IMR-90 (cell line): ENCODE results near the gene LDB2. TPM values are rescaled to one million over a fixed set of nuclear protein-coding genes. Genes with fewer than 3 reads are reported as not detected.

Source experiments
- ATAC-seq: fragments of 200-7000 bp; cut with Tn5 transposase; 2 replicates; pipeline ENCODE4 v1.9.1; 2020; ENCODE audit warnings: low read depth, mild to moderate bottlenecking, moderate library complexity
- BruUV-seq: library from RNA; stranded (reverse); fragments of 400-500 nt; replicated peaks from 2 replicates; lab custom pipeline; 2021; lab: Mats Ljungman, UMichigan
- CTCF ChIA-PET: fragments of 300-600 bp; formaldehyde crosslinking; extraction: SDS; loops from one replicate; lab custom pipeline; 2021; ENCODE audit warnings: antibody characterized with exemption; lab: Yijun Ruan, JAX
- POLR2A ChIA-PET: fragments of 300-600 bp; sonication (Branson Sonifier 250); formaldehyde crosslinking; loops from one replicate; lab custom pipeline; 2022; ENCODE audit warnings: antibody characterized with exemption; ENCODE audit not compliant: unreplicated experiment; lab: Charles Lee
- DNase-seq: peaks from one replicate; pipeline ENCODE4 v3.0.0; 2013
- H2AFZ ChIP-seq: replicated peaks from 2 replicates; pipeline ENCODE3; 2013; ENCODE audit warnings: low read length, mild to moderate bottlenecking; ENCODE audit not compliant: poor library complexity
- H2AK5ac ChIP-seq: 2 replicates; pipeline ENCODE4 v1.6.1; 2013; ENCODE audit warnings: low read depth, low read length, inconsistent platforms
- H2AK9ac ChIP-seq: replicated peaks from 2 replicates; pipeline ENCODE3; 2013; ENCODE audit warnings: mild to moderate bottlenecking, low read depth, low read length, moderate library complexity; ENCODE audit not compliant: poor library complexity
- H2BK120ac ChIP-seq: 2 replicates; pipeline ENCODE4 v1.6.1; 2013; ENCODE audit warnings: low read depth, low read length, inconsistent platforms
- H2BK15ac ChIP-seq: 3 replicates; pipeline ENCODE4 v1.6.1; 2013; ENCODE audit warnings: low read depth, low read length, inconsistent platforms
- H2BK20ac ChIP-seq: 2 replicates; pipeline ENCODE4 v1.6.1; 2013; ENCODE audit warnings: low read depth, mild to moderate bottlenecking, inconsistent platforms, low read length, moderate library complexity
- H2BK5ac ChIP-seq: 2 replicates; pipeline ENCODE4 v1.6.1; 2013; ENCODE audit warnings: mild to moderate bottlenecking, low read depth, low read length, inconsistent platforms; ENCODE audit not compliant: poor library complexity, severe bottlenecking
- H3K14ac ChIP-seq: replicated peaks from 2 replicates; pipeline ENCODE4 v1.6.1; 2013; ENCODE audit warnings: low read depth, low read length, inconsistent platforms
- H3K18ac ChIP-seq: 2 replicates; pipeline ENCODE4 v1.6.1; 2013; ENCODE audit warnings: low read depth, low read length, control low read depth
- H3K23ac ChIP-seq: 2 replicates; pipeline ENCODE4 v1.6.1; 2013; ENCODE audit warnings: low read depth, low read length, inconsistent platforms
- H3K27ac ChIP-seq: 2 replicates; pipeline ENCODE4 v1.5.1; 2013; ENCODE audit warnings: mild to moderate bottlenecking, control low read depth, low read length; ENCODE audit not compliant: insufficient read depth
- H3K27me3 ChIP-seq: 2 replicates; pipeline ENCODE4 v1.6.1; 2013; ENCODE audit warnings: low read length; ENCODE audit not compliant: control insufficient read depth, insufficient read depth
- H3K36me3 ChIP-seq: 2 replicates; pipeline ENCODE4 v1.6.1; 2013; ENCODE audit warnings: low read length, mixed read lengths; ENCODE audit not compliant: control insufficient read depth, insufficient read depth
- H3K4ac ChIP-seq: 2 replicates; pipeline ENCODE4 v1.6.1; 2013; ENCODE audit warnings: low read depth, low read length, inconsistent platforms
- H3K4me1 ChIP-seq: 2 replicates; pipeline ENCODE4 v1.6.1; 2013; ENCODE audit warnings: low read length, mixed read lengths; ENCODE audit not compliant: control insufficient read depth, insufficient read depth
- H3K4me2 ChIP-seq: 2 replicates; pipeline ENCODE4 v1.6.1; 2013; ENCODE audit warnings: low read depth, mild to moderate bottlenecking, control low read depth, low read length, moderate library complexity
- H3K4me3 ChIP-seq: 2 replicates; pipeline ENCODE4 v1.5.1; 2013; ENCODE audit warnings: low read depth, mild to moderate bottlenecking, control low read depth, low read length, moderate library complexity; ENCODE audit not compliant: insufficient read depth
- H3K56ac ChIP-seq: 2 replicates; pipeline ENCODE4 v1.6.1; 2013; ENCODE audit warnings: low read length, inconsistent platforms; ENCODE audit not compliant: insufficient read depth; ENCODE audit errors: extremely low read depth
- H3K79me1 ChIP-seq, 2 experiments: 2 replicates each; pipeline ENCODE4 v1.6.1; 2013; ENCODE audit warnings: low read length in 2 of 2, inconsistent platforms in 1 of 2, low read depth in 1 of 2
- H3K9ac ChIP-seq: 2 replicates; pipeline ENCODE4 v1.6.1; 2013; ENCODE audit warnings: low read depth, low read length, control low read depth
- H3K9me1 ChIP-seq: 2 replicates; pipeline ENCODE4 v1.6.1; 2013; ENCODE audit warnings: low read length, inconsistent platforms; ENCODE audit not compliant: insufficient read depth
- H3K9me3 ChIP-seq: 2 replicates; pipeline ENCODE4 v1.6.1; 2013; ENCODE audit warnings: low read length; ENCODE audit not compliant: control insufficient read depth, insufficient read depth
- H4K20me1 ChIP-seq: 2 replicates; pipeline ENCODE4 v1.6.1; 2013; ENCODE audit warnings: low read length, inconsistent platforms; ENCODE audit not compliant: insufficient read depth
- H4K5ac ChIP-seq: 2 replicates; pipeline ENCODE4 v1.6.1; 2013; ENCODE audit warnings: mild to moderate bottlenecking, low read depth, low read length, control low read depth
- H4K8ac ChIP-seq, 2 experiments: 2 replicates each; pipeline ENCODE4 v1.6.1; 2013; ENCODE audit warnings: low read depth in 2 of 2, low read length in 2 of 2, control low read depth in 1 of 2, inconsistent platforms in 1 of 2
- H4K91ac ChIP-seq: 2 replicates; pipeline ENCODE4 v1.6.1; 2013; ENCODE audit warnings: low read depth, low read length, inconsistent platforms; ENCODE audit not compliant: insufficient read depth
- BHLHE40 ChIP-seq: fragments of 150-350 bp; IDR thresholded peaks from 2 replicates; pipeline ENCODE4 v1.6.1; 2016; ENCODE audit warnings: mild to moderate bottlenecking, low read depth, low read length
- CEBPB ChIP-seq: IDR thresholded peaks from 2 replicates; pipeline ENCODE4 v1.6.1; 2012; ENCODE audit warnings: low read depth, low read length, improper control_type of control experiment
- CHD1 ChIP-seq: IDR thresholded peaks from 2 replicates; pipeline ENCODE4 v1.6.1; 2012; ENCODE audit warnings: low read depth, low read length, improper control_type of control experiment
- MAFK ChIP-seq: IDR thresholded peaks from 2 replicates; pipeline ENCODE4 v1.6.1; 2012; ENCODE audit warnings: low read depth, low read length, improper control_type of control experiment
- MXI1 ChIP-seq: IDR thresholded peaks from 2 replicates; pipeline ENCODE4 v1.6.1; 2012; ENCODE audit warnings: low read depth, mild to moderate bottlenecking, low read length, moderate library complexity, borderline replicate concordance
- NFE2L2 ChIP-seq: fragments of 150-350 bp; IDR thresholded peaks from 2 replicates; pipeline ENCODE4 v1.6.1; 2016; ENCODE audit warnings: low read depth, mild to moderate bottlenecking, low read length
- POLR2A ChIP-seq: IDR thresholded peaks from 2 replicates; pipeline ENCODE4 v1.6.1; 2012; ENCODE audit warnings: mild to moderate bottlenecking, low read depth, low read length
- RAD21 ChIP-seq: IDR thresholded peaks from 2 replicates; pipeline ENCODE4 v1.6.1; 2012; ENCODE audit warnings: low read length, improper control_type of control experiment
- RFX5 ChIP-seq: IDR thresholded peaks from 2 replicates; pipeline ENCODE4 v1.8.0; 2012; ENCODE audit warnings: low read depth, mild to moderate bottlenecking, low read length, moderate library complexity
- WGBS, 2 experiments: methylation state at CpG; one replicate each; pipeline versions ENCODE4 v1.1.5 to v1.1.7; 2013; ENCODE audit warnings: missing lambda C conversion rate in 2 of 2; ENCODE audit not compliant: insufficient read length in 1 of 2; ENCODE audit errors: extremely low coverage in 2 of 2; 5-methylcytosine and 5-hydroxymethylcytosine counted together
- dilution Hi-C: fragments of 300-500 bp; cut with HindIII; formaldehyde crosslinking; loops from one replicate; pipeline ENCODE4 v1.14.3; 2018; ENCODE audit warnings: low sequenced_read_pairs; ENCODE audit not compliant: unreplicated experiment
- in situ Hi-C: fragments of 300-500 bp; cut with MboI; formaldehyde crosslinking; loops from 3 replicates; pipeline ENCODE4 v1.14.3; 2019; ENCODE audit warnings: low sequenced_read_pairs, inconsistent platforms, mixed read lengths
- intact Hi-C: fragments of 100-400 bp; cut with micrococcal nuclease; formaldehyde crosslinking; loops from 2 replicates; pipeline ENCODE4 v1.10.0; 2022
- polyA plus RNA-seq, 3 experiments: library from polyadenylated mRNA; depleted of rRNA; stranded (reverse); fragments of >200 nt; gene quantifications; 2 replicates each; pipeline ENCODE4 v1.2.3, GENCODE V29; 2012; ENCODE audit warnings: low replicate concordance in 1 of 3
- total RNA-seq: library from RNA; depleted of rRNA; stranded (reverse); fragments of >200 nt; gene quantifications from 2 replicates; pipeline ENCODE4 v1.2.3, GENCODE V29; 2012
- TF ChIP-seq, protein P1 (sequence below): conservative IDR thresholded peaks from 2 replicates; pipeline ENCODE4 v1.5.1; 2012; ENCODE audit warnings: mild to moderate bottlenecking, low read depth, low read length, improper control_type of control experiment
- TF ChIP-seq, protein P2 (sequence below): fragments of 150-350 bp; IDR thresholded peaks from 2 replicates; pipeline ENCODE4 v1.6.1; 2017; ENCODE audit warnings: mild to moderate bottlenecking, antibody characterized with exemption, low read length, low read depth
- TF ChIP-seq, protein P3 (sequence below): fragments of 150-350 bp; IDR thresholded peaks from 2 replicates; pipeline ENCODE4 v1.6.1; 2016; ENCODE audit warnings: low read depth, mild to moderate bottlenecking, low read length, moderate library complexity, borderline replicate concordance

The LDB2 gene
- total and polyA plus RNA-seq, 2 of the 4 experiments (the other 2 are of a cell fraction), result 67.9 to 116 TPM

DNA sequence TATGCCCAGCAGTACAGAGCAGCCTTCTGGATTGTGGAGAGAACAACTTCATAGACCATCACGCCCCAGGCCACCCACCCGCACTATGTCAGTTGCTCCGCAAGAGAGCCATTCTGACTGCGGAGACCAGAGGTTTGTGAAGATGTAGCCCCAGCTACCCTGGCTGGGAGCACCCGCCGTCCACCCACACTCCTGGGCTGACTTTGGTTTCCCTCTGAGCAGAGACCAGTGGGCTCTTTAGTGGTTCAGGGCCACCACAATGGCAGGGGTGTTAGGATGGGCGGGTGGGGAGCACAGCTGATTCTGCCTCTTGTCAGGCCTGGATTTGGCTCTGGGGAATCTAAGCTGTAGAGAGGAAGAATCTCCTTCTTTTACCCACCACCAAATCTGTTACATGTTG is 313.4 kb downstream of the LDB2 start:
- Histone ChIP-seq H3K27me3 (no peaks in the 10 kb centered on the region), H2BK15ac (no peak overlapping the region), H3K4me1 (peaks cover 9% of the 10 kb centered on the region), H4K5ac (no peak overlapping the region), H3K27ac (no peak overlapping the region), H2AK9ac (no peak overlapping the region), H3K4me3 (no peak overlapping the region), H3K4ac (no peak overlapping the region), H4K91ac (no peak overlapping the region), H2AK5ac (no peak overlapping the region), H3K79me1 (no peaks in the 10 kb centered on the region), H2AFZ (no peak overlapping the region), H3K56ac (no peak overlapping the region), H3K18ac (no peak overlapping the region), H3K4me2 (no peak overlapping the region), H3K9ac (no peak overlapping the region), H2BK120ac (no peak overlapping the region), H3K14ac (no peak overlapping the region; the same call in 1 of the 2 replicates), H3K36me3 (no peaks in the 10 kb centered on the region; the same call in 1 of the 2 replicates), H3K9me3 (no peaks in the 10 kb centered on the region), H3K23ac (no peak overlapping the region), H2BK20ac (no peak overlapping the region), H4K8ac (no peak overlapping the region), H4K20me1 (no peaks in the 10 kb centered on the region), H2BK5ac (no peak overlapping the region), H3K9me1 (peaks cover 6% of the 10 kb centered on the region; the same call in 1 of the 2 replicates)
- in situ Hi-C loops (no loop called here), intact Hi-C loops (no loop called here), dilution Hi-C loops (no loop called here)
- ChIA-PET POLR2A (no interaction called here), CTCF (interaction anchor here (0.6 kb wide), 1 partner anchor 131 kb away, joined by 3 read pairs; no protein-coding TSS in a partner anchor)
- no TSS peak for BruUV-seq
- TF ChIP-seq MAFK (no peak), CEBPB (no peak), CHD1 (no peak), MXI1 (no peak), RFX5 (no peak), RAD21 (no peak), NFE2L2 (no peak), BHLHE40 (no peak), POLR2A (no peak)
- TF ChIP-seq, protein P1, sequence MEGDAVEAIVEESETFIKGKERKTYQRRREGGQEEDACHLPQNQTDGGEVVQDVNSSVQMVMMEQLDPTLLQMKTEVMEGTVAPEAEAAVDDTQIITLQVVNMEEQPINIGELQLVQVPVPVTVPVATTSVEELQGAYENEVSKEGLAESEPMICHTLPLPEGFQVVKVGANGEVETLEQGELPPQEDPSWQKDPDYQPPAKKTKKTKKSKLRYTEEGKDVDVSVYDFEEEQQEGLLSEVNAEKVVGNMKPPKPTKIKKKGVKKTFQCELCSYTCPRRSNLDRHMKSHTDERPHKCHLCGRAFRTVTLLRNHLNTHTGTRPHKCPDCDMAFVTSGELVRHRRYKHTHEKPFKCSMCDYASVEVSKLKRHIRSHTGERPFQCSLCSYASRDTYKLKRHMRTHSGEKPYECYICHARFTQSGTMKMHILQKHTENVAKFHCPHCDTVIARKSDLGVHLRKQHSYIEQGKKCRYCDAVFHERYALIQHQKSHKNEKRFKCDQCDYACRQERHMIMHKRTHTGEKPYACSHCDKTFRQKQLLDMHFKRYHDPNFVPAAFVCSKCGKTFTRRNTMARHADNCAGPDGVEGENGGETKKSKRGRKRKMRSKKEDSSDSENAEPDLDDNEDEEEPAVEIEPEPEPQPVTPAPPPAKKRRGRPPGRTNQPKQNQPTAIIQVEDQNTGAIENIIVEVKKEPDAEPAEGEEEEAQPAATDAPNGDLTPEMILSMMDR, result no peak
- TF ChIP-seq, protein P2, sequence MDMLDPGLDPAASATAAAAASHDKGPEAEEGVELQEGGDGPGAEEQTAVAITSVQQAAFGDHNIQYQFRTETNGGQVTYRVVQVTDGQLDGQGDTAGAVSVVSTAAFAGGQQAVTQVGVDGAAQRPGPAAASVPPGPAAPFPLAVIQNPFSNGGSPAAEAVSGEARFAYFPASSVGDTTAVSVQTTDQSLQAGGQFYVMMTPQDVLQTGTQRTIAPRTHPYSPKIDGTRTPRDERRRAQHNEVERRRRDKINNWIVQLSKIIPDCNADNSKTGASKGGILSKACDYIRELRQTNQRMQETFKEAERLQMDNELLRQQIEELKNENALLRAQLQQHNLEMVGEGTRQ, result no peak
- TF ChIP-seq, protein P3, sequence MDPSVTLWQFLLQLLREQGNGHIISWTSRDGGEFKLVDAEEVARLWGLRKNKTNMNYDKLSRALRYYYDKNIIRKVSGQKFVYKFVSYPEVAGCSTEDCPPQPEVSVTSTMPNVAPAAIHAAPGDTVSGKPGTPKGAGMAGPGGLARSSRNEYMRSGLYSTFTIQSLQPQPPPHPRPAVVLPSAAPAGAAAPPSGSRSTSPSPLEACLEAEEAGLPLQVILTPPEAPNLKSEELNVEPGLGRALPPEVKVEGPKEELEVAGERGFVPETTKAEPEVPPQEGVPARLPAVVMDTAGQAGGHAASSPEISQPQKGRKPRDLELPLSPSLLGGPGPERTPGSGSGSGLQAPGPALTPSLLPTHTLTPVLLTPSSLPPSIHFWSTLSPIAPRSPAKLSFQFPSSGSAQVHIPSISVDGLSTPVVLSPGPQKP, result no peak
- ATAC-seq (no peak), DNase-seq (no peak)
- WGBS, 2 experiments, result 100% methylated on average over 3 of the region's 7 CpGs; no CpG with 5 or more reads in 1 of the 2 experiments
